GM12878 (cell line): Measurements from ENCODE around the gene MRPL41. TPM values are rescaled to one million over a fixed set of nuclear protein-coding genes. Genes with fewer than 3 reads are reported as not detected.
"Not testable (repeated sequence)": the region's sequence is repeated elsewhere in the genome, so short reads cannot be mapped to it uniquely, and the experiment has no call there.

Source experiments
- ATAC-seq: fragments of 200-7000 bp; cut with Tn5 transposase; 3 replicates; pipeline ENCODE4 v1.9.1; 2020; ENCODE audit warnings: mild to moderate bottlenecking, moderate library complexity
- BruUV-seq: library from RNA; stranded (reverse); fragments of 400-500 nt; replicated peaks from 2 replicates; lab custom pipeline; 2021; lab: Mats Ljungman, UMichigan
- CTCF ChIA-PET: fragments of 300-600 bp; sonication (Branson Sonifier 250); formaldehyde crosslinking; extraction: SDS; loops from one replicate; lab custom pipeline; 2021; ENCODE audit warnings: inconsistent platforms; lab: Yijun Ruan, JAX
- POLR2A ChIA-PET: fragments of 350-600 bp; formaldehyde crosslinking; extraction: SDS; loops from one replicate; lab custom pipeline; 2021; ENCODE audit warnings: inconsistent platforms; lab: Charles Lee
- RAD21 ChIA-PET: fragments of 300-600 bp; sonication (Branson Sonifier 250); formaldehyde crosslinking; loops from one replicate; lab custom pipeline; 2023; ENCODE audit warnings: antibody characterized with exemption; ENCODE audit not compliant: unreplicated experiment; lab: Charles Lee
- SMC1A ChIA-PET: fragments of 300-600 bp; sonication (Branson Sonifier 250); formaldehyde crosslinking; loops from one replicate; lab custom pipeline; 2023; ENCODE audit not compliant: unreplicated experiment, uncharacterized antibody; lab: Charles Lee
- DNase-seq: peaks from one replicate; pipeline ENCODE4 v3.0.0-alpha.2; 2011; ENCODE audit warnings: low read depth, low spot score
- FAIRE-seq: peaks from 3 replicates; lab custom pipeline; 2011; peaks lifted over from hg19 to GRCh38; lab: Jason Lieb, UNC
- H2AFZ ChIP-seq: 2 replicates; pipeline ENCODE4 v1.6.0; 2011; ENCODE audit warnings: low read depth, low read length, control low read depth; ENCODE audit not compliant: control insufficient read depth
- H3K27ac ChIP-seq: 2 replicates; pipeline ENCODE4 v1.5.1; 2011; ENCODE audit warnings: control low read depth; ENCODE audit not compliant: control insufficient read depth, insufficient read depth
- H3K27me3 ChIP-seq, 2 experiments: replicated peaks in 1 of 2; 2 replicates each; pipeline versions ENCODE4 v1.6.0 to v1.6.1; 2011; ENCODE audit warnings: low read length in 1 of 2; ENCODE audit not compliant: control insufficient read depth in 2 of 2, insufficient read depth in 2 of 2
- H3K36me3 ChIP-seq, 2 experiments: 2 replicates each; pipeline ENCODE4 v1.5.1; 2011; ENCODE audit warnings: low read length in 1 of 2; ENCODE audit not compliant: control insufficient read depth in 2 of 2, insufficient read depth in 2 of 2
- H3K4me1 ChIP-seq: 2 replicates; pipeline ENCODE4 v1.6.1; 2011; ENCODE audit warnings: mild to moderate bottlenecking, low read length, moderate library complexity, mixed read lengths; ENCODE audit not compliant: control insufficient read depth, insufficient read depth
- H3K4me2 ChIP-seq: 2 replicates; pipeline ENCODE4 v1.6.0; 2011; ENCODE audit warnings: control low read depth; ENCODE audit not compliant: control insufficient read depth, insufficient read depth
- H3K4me3 ChIP-seq: fragments of 200-600 bp; sonication (generic); 2 replicates; pipeline ENCODE4 v1.5.1; 2016
- H3K79me2 ChIP-seq: 2 replicates; pipeline ENCODE4 v1.6.0; 2011; ENCODE audit warnings: low read length; ENCODE audit not compliant: control insufficient read depth, insufficient read depth
- H3K9ac ChIP-seq: 2 replicates; pipeline ENCODE4 v1.8.0; 2011; ENCODE audit warnings: low read length, control low read depth, mixed read lengths; ENCODE audit not compliant: control insufficient read depth, insufficient read depth
- H3K9me3 ChIP-seq: replicated peaks from 3 replicates; pipeline ENCODE4 v1.5.1; 2011; ENCODE audit warnings: mild to moderate bottlenecking, low read length; ENCODE audit not compliant: control insufficient read depth, insufficient read depth
- H4K20me1 ChIP-seq: 2 replicates; pipeline ENCODE4 v1.6.0; 2011; ENCODE audit not compliant: control insufficient read depth, insufficient read depth
- WGBS: methylation state at CpG from one replicate; pipeline ENCODE4 v1.1.6; 2016; ENCODE audit warnings: low lambda C conversion rate; ENCODE audit not compliant: insufficient replicate concordance, insufficient coverage; ENCODE audit errors: missing lambda C conversion rate; 5-methylcytosine and 5-hydroxymethylcytosine counted together
- in situ Hi-C: fragments of 300-500 bp; cut with MboI; formaldehyde crosslinking; loops from 9 replicates; pipeline ENCODE4 v1.14.3; 2018; ENCODE audit warnings: mixed read lengths
- intact Hi-C: fragments of 100-400 bp; cut with micrococcal nuclease; formaldehyde crosslinking; loops from one replicate; pipeline ENCODE4 v1.14.2; 2022; ENCODE audit not compliant: unreplicated experiment
- polyA plus RNA-seq, 11 experiments: library from polyadenylated mRNA; depleted of rRNA in 4 of 11; unstranded in 6 of 11; stranded (reverse) in 5 of 11; fragments of >200 nt; fragmentation: Nextera tagmentation in 4 of 11; fragmentation: Illumina TruSeq in 1 of 11; extraction: Ambion mirVana in 4 of 11; extraction: Trizol in 1 of 11; gene quantifications; 1 replicate in 1 of 11; 2 replicates in 10 of 11; pipeline versions ENCODE4 v1.2.1 to v1.2.3, GENCODE V29; 2011 to 2016; ENCODE audit warnings: inconsistent platforms in 2 of 11, missing spikeins in 2 of 11, low read depth in 1 of 11
- total RNA-seq, 4 experiments: library from RNA; depleted of rRNA in 3 of 4; stranded (reverse); fragments of >200 nt in 3 of 4; fragmentation: Illumina TruSeq in 1 of 4; extraction: Trizol in 1 of 4; gene quantifications; 2 replicates each; pipeline versions ENCODE4 v1.2.1 to v1.2.3, GENCODE V29; 2013 to 2021
- TF ChIP-seq, protein P1 (sequence below): fragments of 450-650 bp; IDR thresholded peaks from 2 replicates; pipeline ENCODE4 v1.6.1; 2017; ENCODE audit warnings: antibody characterized with exemption, mild to moderate bottlenecking, moderate library complexity
- TF ChIP-seq, protein P2 (sequence below): fragments of 450-650 bp; conservative IDR thresholded peaks from 2 replicates; pipeline ENCODE4 v1.6.1; 2017; ENCODE audit warnings: mild to moderate bottlenecking, moderate library complexity

Gene MRPL41
- total and polyA plus RNA-seq, 10 of the 15 experiments (the other 5 are each of a cell fraction or from before 2014, with no cell fraction given), result 1.3 to 116 (median 40.1) TPM

DNA sequence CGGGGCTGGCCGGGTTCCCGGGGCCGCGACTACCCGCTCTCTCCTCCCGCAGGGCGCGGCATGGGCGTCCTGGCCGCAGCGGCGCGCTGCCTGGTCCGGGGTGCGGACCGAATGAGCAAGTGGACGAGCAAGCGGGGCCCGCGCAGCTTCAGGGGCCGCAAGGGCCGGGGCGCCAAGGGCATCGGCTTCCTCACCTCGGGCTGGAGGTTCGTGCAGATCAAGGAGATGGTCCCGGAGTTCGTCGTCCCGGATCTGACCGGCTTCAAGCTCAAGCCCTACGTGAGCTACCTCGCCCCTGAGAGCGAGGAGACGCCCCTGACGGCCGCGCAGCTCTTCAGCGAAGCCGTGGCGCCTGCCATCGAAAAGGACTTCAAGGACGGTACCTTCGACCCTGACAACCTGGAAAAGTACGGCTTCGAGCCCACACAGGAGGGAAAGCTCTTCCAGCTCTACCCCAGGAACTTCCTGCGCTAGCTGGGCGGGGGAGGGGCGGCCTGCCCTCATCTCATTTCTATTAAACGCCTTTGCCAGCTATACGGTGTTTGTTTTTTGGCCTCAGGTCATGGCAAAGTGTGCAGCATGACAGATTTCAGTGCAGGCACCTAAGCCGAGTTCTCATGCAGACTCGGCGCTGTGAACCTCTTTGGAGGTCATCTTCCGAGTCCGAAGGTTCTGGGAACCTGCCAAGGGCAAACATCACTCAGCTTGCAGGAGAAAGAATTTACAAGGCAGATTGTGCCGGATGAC is 516 bp downstream of the MRPL41 start (continued):
- TF ChIP-seq, protein P1, sequence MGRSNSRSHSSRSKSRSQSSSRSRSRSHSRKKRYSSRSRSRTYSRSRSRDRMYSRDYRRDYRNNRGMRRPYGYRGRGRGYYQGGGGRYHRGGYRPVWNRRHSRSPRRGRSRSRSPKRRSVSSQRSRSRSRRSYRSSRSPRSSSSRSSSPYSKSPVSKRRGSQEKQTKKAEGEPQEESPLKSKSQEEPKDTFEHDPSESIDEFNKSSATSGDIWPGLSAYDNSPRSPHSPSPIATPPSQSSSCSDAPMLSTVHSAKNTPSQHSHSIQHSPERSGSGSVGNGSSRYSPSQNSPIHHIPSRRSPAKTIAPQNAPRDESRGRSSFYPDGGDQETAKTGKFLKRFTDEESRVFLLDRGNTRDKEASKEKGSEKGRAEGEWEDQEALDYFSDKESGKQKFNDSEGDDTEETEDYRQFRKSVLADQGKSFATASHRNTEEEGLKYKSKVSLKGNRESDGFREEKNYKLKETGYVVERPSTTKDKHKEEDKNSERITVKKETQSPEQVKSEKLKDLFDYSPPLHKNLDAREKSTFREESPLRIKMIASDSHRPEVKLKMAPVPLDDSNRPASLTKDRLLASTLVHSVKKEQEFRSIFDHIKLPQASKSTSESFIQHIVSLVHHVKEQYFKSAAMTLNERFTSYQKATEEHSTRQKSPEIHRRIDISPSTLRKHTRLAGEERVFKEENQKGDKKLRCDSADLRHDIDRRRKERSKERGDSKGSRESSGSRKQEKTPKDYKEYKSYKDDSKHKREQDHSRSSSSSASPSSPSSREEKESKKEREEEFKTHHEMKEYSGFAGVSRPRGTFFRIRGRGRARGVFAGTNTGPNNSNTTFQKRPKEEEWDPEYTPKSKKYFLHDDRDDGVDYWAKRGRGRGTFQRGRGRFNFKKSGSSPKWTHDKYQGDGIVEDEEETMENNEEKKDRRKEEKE, result 0 out of 2 replicates have a peak, but pooled peaks have one; percentile 5
- TF ChIP-seq, protein P2, sequence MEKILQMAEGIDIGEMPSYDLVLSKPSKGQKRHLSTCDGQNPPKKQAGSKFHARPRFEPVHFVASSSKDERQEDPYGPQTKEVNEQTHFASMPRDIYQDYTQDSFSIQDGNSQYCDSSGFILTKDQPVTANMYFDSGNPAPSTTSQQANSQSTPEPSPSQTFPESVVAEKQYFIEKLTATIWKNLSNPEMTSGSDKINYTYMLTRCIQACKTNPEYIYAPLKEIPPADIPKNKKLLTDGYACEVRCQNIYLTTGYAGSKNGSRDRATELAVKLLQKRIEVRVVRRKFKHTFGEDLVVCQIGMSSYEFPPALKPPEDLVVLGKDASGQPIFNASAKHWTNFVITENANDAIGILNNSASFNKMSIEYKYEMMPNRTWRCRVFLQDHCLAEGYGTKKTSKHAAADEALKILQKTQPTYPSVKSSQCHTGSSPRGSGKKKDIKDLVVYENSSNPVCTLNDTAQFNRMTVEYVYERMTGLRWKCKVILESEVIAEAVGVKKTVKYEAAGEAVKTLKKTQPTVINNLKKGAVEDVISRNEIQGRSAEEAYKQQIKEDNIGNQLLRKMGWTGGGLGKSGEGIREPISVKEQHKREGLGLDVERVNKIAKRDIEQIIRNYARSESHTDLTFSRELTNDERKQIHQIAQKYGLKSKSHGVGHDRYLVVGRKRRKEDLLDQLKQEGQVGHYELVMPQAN, result peak; percentile 94

DNA sequence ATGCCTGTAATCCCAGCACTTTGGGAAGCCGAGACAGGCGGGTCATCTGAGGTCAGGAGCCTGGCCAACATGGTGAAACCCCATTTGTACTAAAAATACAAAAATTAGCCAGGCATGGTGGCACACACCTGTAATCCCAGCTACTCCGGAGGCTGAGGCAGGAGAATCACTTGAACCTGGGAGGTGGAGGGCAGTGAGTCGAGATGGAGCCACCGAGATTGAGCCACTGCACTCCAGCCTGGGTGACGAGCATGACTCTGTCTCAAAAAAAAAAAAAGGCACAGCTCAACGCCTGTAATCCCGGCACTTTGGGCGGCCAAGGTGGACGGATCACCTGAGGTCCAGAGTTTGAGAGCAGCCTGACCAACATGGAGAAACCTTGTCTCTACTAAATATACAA is 2.0 kb downstream of the MRPL41 start:
- CTCF ChIA-PET, SMC1A ChIA-PET, ATAC-seq, H3K27ac ChIP-seq, BruUV-seq, DNase-seq, H3K27me3 ChIP-seq, H2AFZ ChIP-seq, FAIRE-seq, POLR2A ChIA-PET, intact Hi-C loops, H3K4me3 ChIP-seq, H3K9ac ChIP-seq, in situ Hi-C loops, H3K4me2 ChIP-seq, H4K20me1 ChIP-seq, H3K9me3 ChIP-seq: not testable (repeated sequence)
- H3K4me1 ChIP-seq, result peaks cover 14% of the 10 kb centered on the region
- H3K36me3 ChIP-seq, result peaks cover 9 to 18% of the 10 kb centered on the region in 2 experiments
- peaks cover 11% of the 10 kb centered on the region for H3K79me2 ChIP-seq
- 99% methylated on average over 10 of the region's 10 CpGs for WGBS
- RAD21 ChIA-PET, result interaction anchor here (0.5 kb wide), 1 partner anchor 23 kb away, joined by 3 read pairs; no protein-coding TSS in a partner anchor
